Renal pelvis (tissue), 4 donors: ENCODE results near the gene TMEM229B. TPM values are rescaled to one million over a fixed set of nuclear protein-coding genes. Genes with fewer than 3 reads are reported as not detected.

ENCODE experiments used
- DNase-seq: peaks from one replicate; pipeline ENCODE4 v3.0.0-alpha.2; 2013
- polyA plus RNA-seq, 3 donors: library from polyadenylated mRNA; unstranded; fragments of 120-200 nt; gene quantifications; one replicate each; pipeline ENCODE4 v1.2.1, GENCODE V29; 2013; ENCODE audit not compliant: insufficient read length in 3 of 3

Gene TMEM229B
- polyA plus RNA-seq, 3 donors, result 2.8 to 4.3 (median 2.9) TPM

DNA sequence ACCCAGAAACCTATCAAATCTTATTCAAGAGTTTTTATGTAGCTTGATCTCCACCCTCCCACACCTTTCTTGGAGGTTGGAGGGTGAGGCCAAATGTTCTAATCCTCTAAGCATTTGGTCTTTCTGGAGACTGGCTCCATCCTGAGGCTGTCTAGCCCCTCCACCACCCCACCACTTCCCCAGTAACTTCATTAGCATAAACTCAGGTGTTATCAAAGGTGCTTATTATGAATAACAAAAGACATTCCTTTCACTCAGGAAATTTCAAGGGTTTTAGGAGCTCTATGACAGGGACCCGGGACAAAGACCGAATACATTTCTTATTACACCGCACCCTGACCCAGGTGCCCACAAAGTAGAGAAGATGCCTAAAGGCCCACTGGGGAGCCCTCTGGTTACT is 2.8 kb upstream of the TMEM229B start:
- DNase-seq, result no peak

DNA sequence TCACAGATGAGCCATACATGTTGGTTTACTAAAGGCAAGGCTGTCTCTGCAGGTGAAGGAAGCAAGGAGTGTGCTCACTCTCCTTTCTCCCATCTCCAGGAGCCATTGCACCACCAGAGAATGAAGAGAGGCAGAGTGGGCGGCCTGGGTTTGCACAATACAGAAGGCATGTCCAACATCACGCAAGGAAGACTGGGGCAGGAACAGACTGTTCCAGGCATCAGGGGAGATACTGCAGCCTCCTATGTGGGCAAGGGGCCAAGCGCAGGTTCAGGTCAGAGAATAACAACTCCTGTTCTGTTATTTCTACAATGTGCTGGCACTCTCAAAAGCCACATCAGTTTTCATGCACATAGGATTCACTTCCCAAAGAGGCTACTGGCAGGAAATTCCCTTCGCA is 1.7 kb upstream of the TMEM229B start:
- DNase-seq, result no peak

DNA sequence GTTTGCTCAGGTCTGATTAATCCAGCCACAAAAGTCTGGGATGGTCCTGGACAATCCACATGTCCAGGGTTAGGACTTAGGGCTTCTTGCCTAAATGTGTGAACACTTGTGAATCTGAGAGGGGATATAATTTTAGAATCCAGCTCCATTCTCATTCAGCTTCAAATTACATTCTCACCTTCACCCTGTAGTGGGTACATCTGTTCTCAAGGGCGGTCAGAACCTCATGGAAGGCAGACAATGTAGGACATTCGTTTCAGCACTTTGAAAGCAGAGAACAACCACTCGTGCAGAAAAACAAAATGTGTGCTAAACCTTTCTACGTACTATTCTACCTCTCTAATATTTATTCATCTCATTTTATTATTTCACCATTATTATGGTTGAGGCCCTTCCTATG is 1.2 kb downstream of the TMEM229B start:
- DNase-seq, result no peak

DNA sequence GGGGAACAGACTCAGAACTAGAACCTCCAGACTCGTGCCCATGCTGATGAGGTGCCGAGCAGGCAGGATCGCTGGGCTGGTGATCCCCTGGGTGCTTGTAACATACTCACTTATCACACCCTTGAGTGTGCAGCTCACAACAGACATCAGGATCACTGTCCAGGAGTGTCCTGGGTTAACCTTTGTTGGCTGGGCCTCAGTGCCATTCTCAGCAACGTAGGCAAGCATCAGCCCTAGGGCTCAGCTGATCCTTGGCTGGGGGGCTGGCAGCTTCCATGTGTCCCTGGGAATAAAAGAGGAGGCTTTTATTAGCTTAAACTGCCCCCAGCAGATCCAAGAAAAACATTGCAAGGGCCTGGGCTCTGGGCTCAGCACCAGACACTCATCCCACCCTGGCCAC is 1.6 kb downstream of the TMEM229B start:
- DNase-seq, result no peak

DNA sequence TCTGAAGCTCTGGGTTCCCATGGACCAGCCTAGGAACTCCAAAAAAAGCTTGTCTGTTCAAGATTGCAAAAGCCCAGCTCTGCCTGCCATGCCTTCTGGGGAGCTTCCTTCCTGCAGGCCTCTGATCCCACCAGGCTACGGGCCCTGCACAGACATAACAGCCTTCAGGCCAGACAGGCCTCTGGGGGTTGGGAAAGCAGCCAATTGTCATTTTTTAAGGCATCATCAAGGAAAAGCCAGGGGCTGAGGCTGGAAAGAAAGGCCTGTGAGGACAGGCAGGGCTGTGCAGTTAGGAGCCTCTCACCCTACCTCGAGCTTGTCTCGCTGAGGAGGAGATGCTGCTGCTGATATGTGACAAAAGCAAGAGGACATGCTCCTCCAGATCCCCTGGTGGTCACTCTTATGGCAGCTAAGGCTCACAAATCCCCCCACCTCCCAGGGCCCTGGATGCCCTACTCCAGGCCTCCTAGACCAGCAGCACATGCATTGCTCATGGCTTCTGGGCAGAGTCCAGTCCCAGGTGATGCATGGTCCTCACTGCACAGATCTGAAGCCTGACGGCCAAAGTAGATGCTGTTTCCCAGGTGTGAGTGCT is 2.9 kb downstream of the TMEM229B start:
- DNase-seq, result no peak

DNA sequence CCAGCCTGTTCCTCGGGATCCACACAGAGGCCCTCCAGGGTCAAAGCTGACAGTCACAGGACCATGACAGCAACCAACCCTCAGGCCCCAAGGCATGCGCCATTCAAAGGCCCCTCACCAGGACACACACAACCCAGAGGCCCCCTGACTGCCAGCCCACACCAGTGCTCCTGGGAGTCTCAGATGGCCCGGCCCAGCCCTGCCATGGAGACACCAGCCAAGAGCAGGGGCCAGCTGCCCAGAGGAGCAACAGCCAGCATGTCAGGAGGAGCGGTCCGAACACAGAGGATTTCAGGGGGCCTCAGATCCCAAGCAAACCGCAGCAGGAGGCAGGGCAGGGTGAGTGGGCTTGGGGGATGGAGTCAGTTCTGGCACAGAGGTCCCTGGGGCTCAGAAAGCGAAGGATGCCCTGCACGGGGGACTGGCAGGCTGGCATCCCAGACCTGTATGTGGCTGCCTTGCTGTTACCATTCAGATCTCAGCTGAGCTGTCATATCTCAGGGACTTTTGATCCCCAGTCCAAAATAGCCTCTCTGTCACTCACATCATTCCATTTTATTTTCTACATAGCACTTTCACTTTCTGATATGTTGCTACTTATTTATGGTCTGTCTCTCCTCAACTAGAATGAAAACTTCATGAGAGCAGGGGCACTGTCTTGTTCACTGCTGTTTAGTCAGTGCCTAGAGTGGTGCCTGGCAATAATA is 4.8 kb downstream of the TMEM229B start:
- DNase-seq, result no peak

DNA sequence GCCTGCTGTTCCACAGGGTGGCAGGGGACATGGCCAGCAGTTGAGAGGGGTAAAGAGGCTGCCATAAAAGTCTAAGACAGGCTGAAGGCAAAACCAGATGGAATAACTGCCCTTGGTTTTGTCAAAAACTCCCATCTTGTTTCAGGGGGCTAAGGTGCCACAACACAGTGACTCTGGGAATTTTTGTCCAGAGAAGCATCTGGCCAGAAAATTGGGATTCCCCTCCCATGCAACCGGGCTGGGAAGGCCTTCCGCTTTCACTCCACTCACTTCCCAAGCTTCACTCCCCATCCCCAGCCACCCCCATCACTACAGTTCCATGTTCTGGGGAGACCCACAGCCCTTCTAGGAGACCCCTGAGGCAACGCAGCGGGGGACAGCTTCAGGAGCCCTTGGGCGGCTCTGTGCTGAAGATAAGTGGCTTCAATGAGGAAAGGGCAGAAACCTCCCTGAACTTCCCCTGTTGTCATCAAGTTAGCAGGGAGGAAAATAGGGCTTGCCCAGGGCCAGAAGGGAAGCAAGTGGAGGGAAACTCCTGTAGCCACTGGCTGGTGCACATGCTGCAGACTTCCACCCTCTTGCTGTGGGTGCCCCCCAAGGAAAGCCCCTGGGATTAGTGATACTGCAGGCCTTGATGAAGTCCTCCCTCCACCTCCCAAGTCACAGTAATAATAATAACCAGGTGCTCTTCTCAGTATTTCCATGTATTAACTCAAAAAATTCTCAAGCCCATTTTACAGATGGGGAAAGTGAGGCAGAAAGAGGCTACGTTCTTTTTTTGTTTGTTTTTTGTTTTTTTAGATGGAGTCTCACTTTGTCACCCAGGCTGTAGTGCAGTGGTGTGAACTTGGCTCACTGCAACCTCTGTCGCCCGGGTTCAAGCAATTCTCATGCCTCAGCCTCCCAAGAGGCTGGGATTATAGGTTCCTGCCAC is 6.0 kb downstream of the TMEM229B start:
- DNase-seq, result no peak

DNA sequence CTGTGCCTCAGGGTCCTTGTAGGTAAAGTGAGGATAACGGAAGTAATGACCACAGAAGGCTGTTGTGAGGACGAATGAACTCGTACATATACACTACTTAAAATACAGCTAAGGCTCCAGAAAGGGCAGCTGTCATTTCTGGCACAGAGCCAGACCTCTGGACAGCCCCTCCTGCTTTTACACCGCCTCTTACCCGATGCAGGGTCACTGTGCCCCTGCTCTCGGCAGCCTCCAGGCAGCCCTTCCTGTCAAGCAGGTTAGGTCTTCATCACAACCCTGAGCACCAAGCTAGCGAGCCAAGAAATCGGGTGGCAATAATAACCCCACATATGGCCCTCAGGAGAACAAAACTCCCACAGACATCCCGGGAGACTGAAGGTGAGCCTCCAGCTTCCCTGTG is 8.5 kb downstream of the TMEM229B start:
- peak; percentile 22 for DNase-seq

DNA sequence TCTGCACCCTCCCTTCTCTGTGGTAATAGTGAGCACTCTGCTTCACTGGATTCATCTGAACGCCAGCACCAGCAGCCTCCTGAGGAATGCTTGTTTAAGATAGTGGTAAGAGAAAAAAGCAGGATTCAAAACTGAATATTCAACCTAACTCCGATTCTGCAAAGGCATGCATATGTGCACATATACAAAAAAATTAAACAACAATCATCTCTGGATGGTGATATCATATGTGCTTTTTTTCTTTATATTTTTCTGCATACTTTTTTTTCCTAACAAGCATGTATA is 9.8 kb downstream of the TMEM229B start:
- DNase-seq, result no peak

DNA sequence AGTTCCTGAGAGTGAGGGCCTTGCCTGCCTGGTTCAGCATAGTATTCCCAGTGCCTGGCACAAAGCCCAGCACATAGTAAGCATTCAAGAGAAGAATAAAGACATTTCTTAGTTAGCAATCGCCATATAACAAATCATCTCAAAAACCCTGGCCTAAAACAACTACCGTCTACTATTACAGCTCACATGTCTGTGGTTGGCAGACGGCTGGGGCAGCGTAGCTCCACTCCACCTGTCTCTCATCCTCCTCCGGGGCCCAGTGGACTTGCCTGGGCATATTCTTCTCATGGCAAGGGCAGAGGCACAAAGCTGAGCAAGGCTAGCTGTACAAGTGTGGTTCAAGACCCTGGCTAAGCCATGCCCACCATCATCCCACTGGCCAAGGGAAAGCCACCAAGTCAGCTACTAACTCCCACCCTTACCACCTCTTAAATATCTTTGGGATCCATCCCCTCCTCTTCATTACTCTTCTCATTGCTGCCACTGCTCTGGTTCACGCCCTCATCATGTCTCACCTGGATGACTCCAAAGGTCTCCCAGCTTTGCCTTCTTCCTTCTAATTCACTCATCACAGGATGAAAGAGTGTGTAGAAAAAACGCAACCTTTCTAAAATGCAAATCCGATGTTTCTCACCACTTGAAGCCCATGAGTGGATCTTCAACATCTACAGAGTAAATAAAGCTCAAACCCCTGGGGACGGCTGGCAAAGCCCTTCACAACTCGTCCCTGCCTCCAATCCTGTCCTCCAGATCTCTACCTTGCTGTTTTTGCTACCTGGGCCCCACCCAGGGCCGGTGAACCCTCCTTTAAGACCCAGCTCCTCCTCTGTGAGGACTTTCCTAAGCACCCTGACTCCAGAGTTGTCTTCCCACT is 10.4 kb downstream of the TMEM229B start:
- no peak for DNase-seq

DNA sequence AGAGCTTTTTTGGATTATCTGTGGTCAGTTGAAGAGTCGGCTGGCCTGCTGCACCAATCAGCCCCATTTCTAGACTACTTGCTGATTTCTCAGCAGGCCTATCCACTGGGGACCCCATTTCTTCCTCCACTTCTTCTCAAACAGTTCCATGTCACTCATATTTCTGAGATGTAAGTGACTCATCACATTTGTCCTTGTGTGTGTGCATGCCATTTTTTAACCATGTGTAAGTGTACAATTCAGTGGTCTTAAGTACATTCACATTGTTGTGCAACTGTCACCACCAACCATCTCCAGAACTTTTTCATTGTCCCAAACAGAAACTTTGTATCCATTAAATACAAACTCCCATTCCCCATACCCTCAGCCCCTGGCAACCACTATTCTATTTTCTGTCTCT is 14.2 kb downstream of the TMEM229B start:
- no peak for DNase-seq

DNA sequence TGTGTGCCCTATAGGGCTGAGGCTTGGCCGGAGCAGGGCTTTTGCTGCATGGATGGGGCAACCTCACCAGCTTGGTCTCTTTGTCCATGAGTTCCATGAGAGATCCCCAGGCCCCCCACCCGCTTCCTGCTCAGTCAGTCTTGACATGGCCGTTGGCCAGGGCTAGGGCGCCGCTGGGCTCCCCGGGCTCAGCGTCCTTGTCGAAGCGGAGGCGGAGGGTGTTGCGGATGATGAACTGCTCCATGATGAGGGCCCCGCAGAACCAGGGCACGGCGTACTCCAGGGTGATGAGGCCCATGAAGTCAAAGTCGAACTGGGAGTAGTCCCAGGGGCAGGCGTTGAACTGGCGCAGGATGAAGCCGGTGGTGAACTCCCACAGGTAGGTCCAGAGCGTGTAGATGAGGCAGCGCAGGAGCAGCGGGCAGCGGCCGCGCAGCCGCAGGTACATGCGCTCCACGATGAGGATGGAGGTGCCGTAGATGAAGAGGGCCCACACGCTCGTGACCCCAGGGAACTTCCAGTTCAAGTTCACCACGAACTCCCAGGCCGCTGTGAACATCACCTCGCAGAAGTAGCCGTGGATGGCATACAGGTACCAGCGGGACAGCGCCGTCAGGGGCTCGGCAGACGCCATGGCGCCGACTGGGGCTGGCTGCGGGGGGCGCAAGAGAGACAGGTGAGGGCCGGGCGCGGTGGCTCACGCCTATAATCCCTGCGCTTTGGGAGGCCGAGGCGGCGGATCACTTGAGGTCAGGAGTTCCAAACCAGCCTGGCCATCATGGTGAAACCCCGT is 15.0 kb downstream of the TMEM229B start:
- no peak for DNase-seq

DNA sequence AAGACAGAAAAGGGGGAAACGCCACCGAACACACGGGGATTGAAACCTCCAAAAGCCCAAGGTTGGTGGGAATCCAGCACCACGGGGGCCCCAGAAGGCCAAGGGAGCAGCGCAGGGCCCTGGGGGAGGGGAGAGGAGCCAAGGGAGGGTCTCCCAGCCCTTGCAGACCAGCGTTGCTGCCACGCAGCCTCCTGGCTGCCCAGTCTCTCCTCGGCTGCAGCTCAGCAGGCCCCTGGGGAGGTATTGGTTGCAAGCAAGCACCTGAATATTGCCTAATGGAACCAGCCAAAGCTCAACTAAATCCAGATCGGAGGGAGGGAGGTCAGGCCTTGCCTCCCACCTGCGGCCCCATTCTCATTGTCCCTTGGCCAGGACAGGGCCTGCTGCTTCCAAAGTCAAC is 15.8 kb downstream of the TMEM229B start:
- no peak for DNase-seq

DNA sequence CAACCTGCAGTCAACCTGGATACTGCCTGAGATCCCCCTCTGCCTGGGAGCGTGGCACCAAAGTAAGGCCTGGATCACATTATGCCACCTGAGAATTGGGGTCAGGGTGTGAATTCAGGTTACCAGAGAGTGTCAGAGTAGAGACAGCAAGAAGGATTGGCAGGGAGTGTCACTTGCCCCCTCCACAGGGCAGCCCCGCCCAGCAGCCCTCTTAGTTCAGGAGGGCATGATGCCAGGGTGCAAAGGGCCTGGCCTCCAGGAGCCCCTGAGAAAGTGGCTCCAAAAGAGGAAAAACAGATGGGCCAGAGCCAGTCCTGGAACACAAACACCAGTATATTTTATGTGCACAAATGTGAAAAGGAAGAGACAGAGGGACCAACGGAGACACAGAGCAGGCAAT is 18.6 kb downstream of the TMEM229B start:
- no peak for DNase-seq

DNA sequence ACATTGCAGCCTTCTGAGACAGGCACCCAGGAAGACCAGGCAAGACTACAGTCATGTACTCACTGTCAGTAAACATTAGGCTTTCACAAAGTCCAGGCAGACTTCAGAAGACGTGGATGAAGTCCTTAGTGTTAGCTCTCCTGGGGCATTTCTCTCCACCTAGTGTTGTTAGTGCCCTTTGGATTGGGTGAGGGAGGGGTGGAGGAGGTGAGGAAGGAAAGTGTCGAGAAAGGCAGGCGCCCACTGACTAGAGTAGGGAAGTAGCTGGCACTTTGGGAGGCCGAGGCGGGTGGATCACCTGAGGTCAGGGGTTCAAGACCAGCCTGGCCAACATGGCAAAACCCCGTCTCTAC is 20.2 kb downstream of the TMEM229B start:
- no peak for DNase-seq

DNA sequence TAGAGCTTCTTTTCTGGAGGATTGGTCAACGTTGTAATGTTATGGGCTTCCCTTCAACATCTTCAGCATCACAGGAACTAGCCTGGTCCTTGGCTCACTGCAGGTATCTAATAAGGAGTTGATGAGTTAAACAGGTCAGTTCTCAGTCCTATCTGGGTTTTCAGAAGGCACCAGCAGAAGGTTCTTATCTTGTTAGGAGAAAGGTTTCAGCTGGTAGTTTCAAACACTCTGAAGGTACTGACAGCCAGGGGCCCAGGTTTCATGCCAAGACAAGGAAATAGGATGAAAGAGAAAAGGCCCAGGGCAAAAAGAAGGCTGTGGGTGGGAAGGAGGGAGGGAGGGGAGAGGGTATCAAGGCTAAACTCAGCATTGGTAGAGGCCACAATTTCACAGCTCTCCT is 21.4 kb downstream of the TMEM229B start:
- DNase-seq, result no peak

DNA sequence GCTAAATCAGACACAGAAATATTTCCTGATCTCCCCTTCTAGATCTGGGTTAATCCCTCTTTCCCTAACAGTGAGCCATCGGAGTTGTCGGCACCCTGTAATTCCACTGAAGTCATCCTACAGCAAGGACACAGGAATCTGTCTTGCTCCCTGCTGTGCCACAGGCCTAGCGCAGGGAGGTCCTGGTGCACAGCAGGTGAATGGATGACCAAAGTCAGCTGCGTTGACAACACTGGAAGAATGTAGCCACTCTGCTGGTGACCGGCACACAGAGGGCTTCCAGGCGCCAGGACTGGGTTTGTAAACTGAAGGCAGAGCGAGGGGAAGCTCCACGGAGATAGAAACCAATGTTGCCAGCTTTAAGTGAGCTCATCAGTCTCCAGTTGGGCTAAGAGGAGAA is 23.6 kb downstream of the TMEM229B start:
- DNase-seq, result no peak

DNA sequence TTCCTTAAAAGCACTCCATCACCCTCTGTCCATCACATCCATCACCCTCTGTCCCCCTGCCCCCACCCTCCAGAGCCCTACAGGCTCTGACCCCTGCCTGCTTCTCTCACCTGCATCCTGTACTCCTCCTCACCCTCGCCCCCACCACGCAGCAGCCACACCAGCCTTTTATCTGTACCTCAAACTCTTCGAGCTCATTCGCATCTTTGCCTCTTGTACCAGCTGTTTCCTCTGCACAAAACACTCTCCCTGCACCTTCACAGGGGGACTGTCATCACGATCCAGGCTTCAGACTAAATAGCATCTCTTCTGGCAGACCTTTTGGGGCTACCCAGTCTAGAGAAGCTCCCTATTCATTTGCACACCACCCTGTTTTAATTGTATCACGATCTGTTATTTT is 24.1 kb downstream of the TMEM229B start:
- no peak for DNase-seq

DNA sequence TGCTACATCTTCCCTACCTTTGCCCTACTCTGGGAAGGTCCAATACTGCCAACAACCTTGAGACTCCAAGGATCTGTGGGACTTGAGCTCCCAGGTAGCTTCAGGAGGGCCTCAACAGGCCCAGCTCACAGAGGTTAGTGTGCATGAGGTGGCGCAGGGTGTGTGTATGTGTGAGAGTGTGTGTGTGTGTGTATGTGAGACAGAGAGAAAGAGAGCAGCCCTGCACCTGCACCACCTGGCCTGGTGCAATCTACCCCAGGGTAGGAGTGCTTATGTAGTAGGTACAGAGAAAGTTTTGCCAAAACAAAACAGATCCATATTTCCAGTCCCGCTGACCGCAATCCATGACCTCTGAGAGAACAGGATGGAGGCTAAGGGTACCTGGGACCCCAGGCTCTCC is 24.6 kb downstream of the TMEM229B start:
- no peak for DNase-seq

DNA sequence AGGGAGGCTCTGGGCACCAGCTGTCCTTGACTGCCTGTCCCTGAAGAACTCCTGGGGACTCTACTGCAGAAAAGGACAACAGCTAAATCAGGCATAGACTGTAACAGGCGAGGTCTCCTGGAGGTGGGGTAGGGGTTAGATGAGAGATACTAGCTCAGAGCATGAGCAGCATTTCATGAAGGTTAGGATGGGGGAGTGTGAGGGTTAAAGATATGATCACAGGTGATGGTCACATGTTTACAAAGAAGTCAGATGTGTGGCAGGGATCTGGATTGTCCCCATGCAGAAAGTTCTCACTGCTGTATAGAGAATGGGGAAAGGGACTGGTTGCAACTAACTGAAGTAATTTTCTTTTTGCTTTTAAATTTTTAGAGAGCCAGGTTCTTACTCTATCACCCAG is 26.5 kb downstream of the TMEM229B start:
- DNase-seq, result no peak

DNA sequence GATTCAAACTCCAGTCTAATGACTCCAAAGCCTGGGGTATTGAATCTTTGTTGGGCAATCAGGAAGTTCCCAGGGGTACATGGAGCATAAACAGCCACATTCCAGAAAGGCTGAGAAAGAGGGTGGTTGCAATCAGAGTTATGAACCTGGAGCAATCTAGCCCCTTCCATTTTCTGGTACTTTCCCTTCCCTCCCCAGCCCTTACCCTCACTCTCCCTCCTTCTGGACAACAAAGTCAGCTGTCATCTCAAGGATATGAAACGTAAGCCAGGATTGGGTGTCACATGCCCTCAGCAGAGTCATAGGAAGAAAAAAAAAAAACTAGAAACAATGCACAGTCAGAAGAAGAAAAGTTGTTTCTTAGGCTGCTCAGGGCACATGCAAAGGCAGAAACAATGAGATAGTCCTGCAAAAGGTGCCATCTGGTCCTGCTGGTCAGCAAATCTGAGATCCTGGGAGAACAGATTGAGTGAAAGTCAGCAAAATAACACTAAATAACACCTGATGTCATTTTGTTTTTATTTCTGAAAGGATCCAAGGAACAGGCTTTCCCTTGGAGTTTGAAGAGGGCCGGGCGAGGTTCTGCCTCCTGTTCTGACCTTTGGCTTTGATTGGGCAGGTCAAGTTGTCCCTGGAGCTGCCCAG is 27.1 kb downstream of the TMEM229B start:
- DNase-seq, result no peak
